DOHH2 (cell line): ENCODE measurements around the gene JARID2.

Experiments
- CTCF ChIP-seq: fragments of 200-600 bp; sonication (generic); IDR thresholded peaks from one replicate; pipeline ENCODE4 v1.5.1; 2014; ENCODE audit warnings: antibody characterized with exemption, mild to moderate bottlenecking, low read depth, low read length; ENCODE audit not compliant: poor library complexity, severe bottlenecking
- EZH2phosphoT487 ChIP-seq: fragments of 200-600 bp; sonication (generic); IDR thresholded peaks from 2 replicates; pipeline ENCODE4 v1.6.1; 2017; ENCODE audit warnings: borderline replicate concordance, mild to moderate bottlenecking, antibody characterized with exemption, low read length, moderate library complexity, mixed read lengths

- TF ChIP-seq CTCF (no peak), EZH2phosphoT487 (no peak)
Measured at GRCh38 chr6:15276036-15276985, 30.4 kb downstream of the JARID2 start.
